ENCODE results near the gene VEGFC. TPM values are rescaled to one million over a fixed set of nuclear protein-coding genes. Genes with fewer than 3 reads are reported as not detected.

The VEGFC gene
- total and polyA plus RNA-seq, 10 of the 15 experiments (the other 5 are each of a cell fraction or from before 2014, with no cell fraction given): 0.03 to 0.04 TPM; not detected in 8

DNA sequence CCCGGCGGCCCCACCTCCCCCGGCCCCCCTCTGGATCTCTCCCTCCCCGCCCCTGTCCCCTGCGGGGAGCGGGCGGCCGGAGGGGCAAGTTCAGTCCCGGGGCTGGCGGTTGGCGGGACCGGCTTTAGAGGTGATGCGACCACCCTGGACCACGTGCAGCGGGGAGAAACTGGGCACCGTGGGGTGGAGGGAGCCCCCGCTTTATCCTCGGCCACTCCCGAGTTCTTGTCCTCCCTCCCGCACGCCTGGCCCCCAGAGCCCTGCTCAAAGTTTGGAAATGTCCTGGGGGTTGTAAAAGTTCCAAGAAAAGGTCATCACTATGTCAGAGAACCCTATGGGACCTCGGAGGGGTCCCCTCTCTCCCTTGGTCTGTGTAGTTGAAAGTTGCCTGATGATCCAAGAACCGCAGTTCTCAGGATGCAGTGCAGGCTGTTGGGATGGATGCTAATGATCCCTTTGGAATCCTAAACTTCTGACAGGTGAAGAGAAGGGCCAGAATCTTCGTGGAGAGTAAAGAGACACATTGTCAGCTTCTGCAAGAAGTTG lies 411 bp upstream of the VEGFC start:
- ChIA-PET POLR2A (no interaction called here), CTCF (no interaction called here), RAD21 (ENCODE audit: unreplicated experiment) (no interaction called here), SMC1A (ENCODE audit: uncharacterized antibody, unreplicated experiment) (no interaction called here)
- H2AFZ ChIP-seq (ENCODE audit: control insufficient read depth, low read depth, low read length): no peak overlapping the region
- no peak for DNase-seq (ENCODE audit: low read depth, low spot score)
- H3K9me3 ChIP-seq (replicated peaks; ENCODE audit: control insufficient read depth, insufficient read depth, low read length): no peaks in the 10 kb centered on the region
- peaks cover 3 to 13% of the 10 kb centered on the region in 2 experiments; a peak in 3 of 4 replicates for H3K27me3 ChIP-seq (replicated peaks in 1 of 2; ENCODE audit: control insufficient read depth in 2 of 2, insufficient read depth in 2 of 2, low read length in 1 of 2)
- TF ChIP-seq SUZ12 (IDR thresholded peaks at IDR 0.05; ENCODE audit: unreplicated experiment): peak; percentile 59
- no peak for TF ChIP-seq KAT2A (conservative IDR thresholded peaks at IDR 0.05; ENCODE audit: control insufficient read depth, low read depth, low read length)
- no peak for TF ChIP-seq WRNIP1 (IDR thresholded peaks at IDR 0.05; ENCODE audit: borderline replicate concordance, low read depth, low read length)
- H3K4me1 ChIP-seq (ENCODE audit: control insufficient read depth, insufficient read depth, low read length): no peaks in the 10 kb centered on the region
- H3K4me3 ChIP-seq: no peak overlapping the region
- H4K20me1 ChIP-seq (ENCODE audit: control insufficient read depth, insufficient read depth): no peaks in the 10 kb centered on the region
- in situ Hi-C loops (cut with MboI): no loop called here
- no peak for ATAC-seq
- no peak overlapping the region for H3K4me2 ChIP-seq (ENCODE audit: control insufficient read depth, insufficient read depth)
- H3K27ac ChIP-seq (ENCODE audit: control insufficient read depth, insufficient read depth): no peak overlapping the region
- intact Hi-C loops (cut with micrococcal nuclease; ENCODE audit: unreplicated experiment): loop anchor here (10.0 kb wide), 1 partner anchor 542 kb away; no protein-coding TSS in a partner anchor
- H3K36me3 ChIP-seq (ENCODE audit: control insufficient read depth in 2 of 2, insufficient read depth in 2 of 2, low read length in 1 of 2): no peaks in the 10 kb centered on the region
- no peaks in the 10 kb centered on the region for H3K79me2 ChIP-seq (ENCODE audit: control insufficient read depth, insufficient read depth, low read length)
- no peak overlapping the region for H3K9ac ChIP-seq (ENCODE audit: control insufficient read depth, insufficient read depth, low read length)
- BruUV-seq (replicated peaks): no TSS peak
- WGBS (ENCODE audit: insufficient coverage, insufficient replicate concordance, low lambda C conversion rate, missing lambda C conversion rate): 45% methylated on average over 15 of the region's 24 CpGs
- FAIRE-seq: no peak

DNA sequence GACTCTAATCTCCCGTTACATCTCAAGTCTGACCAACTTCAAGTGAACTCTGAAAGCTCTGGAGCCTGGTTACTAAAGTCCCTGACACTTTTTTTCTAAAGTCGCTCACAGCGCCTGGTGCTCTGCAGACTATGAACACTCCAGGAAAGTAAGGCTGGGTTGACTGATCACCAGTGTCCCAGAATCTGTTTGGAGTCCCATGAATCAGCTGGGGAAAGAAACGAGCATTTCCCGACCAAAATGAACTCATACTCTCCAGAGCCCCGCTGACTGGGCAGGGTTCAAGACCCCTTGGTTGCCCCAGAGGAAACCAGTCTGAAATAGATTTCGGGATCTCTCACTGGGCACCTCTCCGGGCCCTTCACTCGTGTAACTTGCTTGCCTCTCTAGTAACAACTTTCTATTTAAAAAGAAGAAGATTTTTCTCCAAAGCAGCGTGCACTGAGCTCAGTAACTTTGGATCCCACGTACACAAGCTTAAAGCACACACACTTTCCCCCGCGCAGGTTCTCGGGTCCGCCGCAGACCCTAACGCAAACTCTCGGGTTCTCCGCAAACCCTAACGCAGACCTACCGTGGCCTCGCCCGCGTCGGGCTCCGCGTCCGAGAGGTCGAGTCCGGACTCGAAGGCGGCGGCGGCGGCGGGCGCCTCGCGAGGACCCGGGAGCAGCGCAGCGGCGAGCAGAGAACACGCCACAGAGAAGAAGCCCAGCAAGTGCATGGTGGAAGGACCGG lies 964 bp downstream of the VEGFC start:
- H3K4me2 ChIP-seq (ENCODE audit: control insufficient read depth, insufficient read depth): no peak overlapping the region
- CTCF ChIA-PET: interaction anchor here (0.8 kb wide), 1 partner anchor 413 kb away, joined by 3 read pairs; no protein-coding TSS in a partner anchor
- no peaks in the 10 kb centered on the region for H4K20me1 ChIP-seq (ENCODE audit: control insufficient read depth, insufficient read depth)
- intact Hi-C loops (cut with micrococcal nuclease; ENCODE audit: unreplicated experiment) (loop anchor here (10.0 kb wide), 1 partner anchor 543 kb away; no protein-coding TSS in a partner anchor), in situ Hi-C loops (cut with MboI) (no loop called here)
- DNase-seq (ENCODE audit: low read depth, low spot score) (no peak), FAIRE-seq (no peak), ATAC-seq (no peak)
- H3K27me3 ChIP-seq (replicated peaks in 1 of 2; ENCODE audit: control insufficient read depth in 2 of 2, insufficient read depth in 2 of 2, low read length in 1 of 2): peaks cover 3 to 13% of the 10 kb centered on the region in 2 experiments; a peak in 3 of 4 replicates
- POLR2A ChIA-PET: no interaction called here
- H3K79me2 ChIP-seq (ENCODE audit: control insufficient read depth, insufficient read depth, low read length): no peaks in the 10 kb centered on the region
- BruUV-seq (replicated peaks): no TSS peak
- SMC1A ChIA-PET (ENCODE audit: uncharacterized antibody, unreplicated experiment): interaction anchor here (0.7 kb wide), 1 partner anchor 255 kb away, joined by 3 read pairs; no protein-coding TSS in a partner anchor
- no peaks in the 10 kb centered on the region for H3K36me3 ChIP-seq (ENCODE audit: control insufficient read depth in 2 of 2, insufficient read depth in 2 of 2, low read length in 1 of 2)
- no peaks in the 10 kb centered on the region for H3K4me1 ChIP-seq (ENCODE audit: control insufficient read depth, insufficient read depth, low read length)
- no peak overlapping the region for H3K9ac ChIP-seq (ENCODE audit: control insufficient read depth, insufficient read depth, low read length)
- H3K9me3 ChIP-seq (replicated peaks; ENCODE audit: control insufficient read depth, insufficient read depth, low read length): no peaks in the 10 kb centered on the region
- H3K27ac ChIP-seq (ENCODE audit: control insufficient read depth, insufficient read depth): no peak overlapping the region
- no peak overlapping the region for H2AFZ ChIP-seq (ENCODE audit: control insufficient read depth, low read depth, low read length)
- no peak overlapping the region for H3K4me3 ChIP-seq
- RAD21 ChIA-PET (ENCODE audit: unreplicated experiment): interaction anchor here (1.2 kb wide), 1 partner anchor 255 kb away, joined by 5 read pairs; no protein-coding TSS in a partner anchor
- WGBS (ENCODE audit: insufficient coverage, insufficient replicate concordance, low lambda C conversion rate, missing lambda C conversion rate): 24% methylated on average over 41 of the region's 45 CpGs
- no peak for TF ChIP-seq STAT1 (conservative IDR thresholded peaks at IDR 0.05)
- no peak for TF ChIP-seq EP300 (IDR thresholded peaks at IDR 0.05; ENCODE audit: borderline replicate concordance in 1 of 2, control insufficient read depth in 1 of 2, low read depth in 2 of 2, low read length in 2 of 2)
- TF ChIP-seq ZNF622 (IDR thresholded peaks at IDR 0.05): no peak
- no peak for TF ChIP-seq SREBF1 (IDR thresholded peaks at IDR 0.05; ENCODE audit: low read length)
- TF ChIP-seq SMC3 (IDR thresholded peaks at IDR 0.05; ENCODE audit: borderline replicate concordance, low read length): no peak
- TF ChIP-seq ZNF24 (IDR thresholded peaks at IDR 0.05): no peak
- TF ChIP-seq SUPT20H (IDR thresholded peaks at IDR 0.05; ENCODE audit: borderline replicate concordance, control insufficient read depth, low read depth, low read length): no peak
- TF ChIP-seq, protein P1, sequence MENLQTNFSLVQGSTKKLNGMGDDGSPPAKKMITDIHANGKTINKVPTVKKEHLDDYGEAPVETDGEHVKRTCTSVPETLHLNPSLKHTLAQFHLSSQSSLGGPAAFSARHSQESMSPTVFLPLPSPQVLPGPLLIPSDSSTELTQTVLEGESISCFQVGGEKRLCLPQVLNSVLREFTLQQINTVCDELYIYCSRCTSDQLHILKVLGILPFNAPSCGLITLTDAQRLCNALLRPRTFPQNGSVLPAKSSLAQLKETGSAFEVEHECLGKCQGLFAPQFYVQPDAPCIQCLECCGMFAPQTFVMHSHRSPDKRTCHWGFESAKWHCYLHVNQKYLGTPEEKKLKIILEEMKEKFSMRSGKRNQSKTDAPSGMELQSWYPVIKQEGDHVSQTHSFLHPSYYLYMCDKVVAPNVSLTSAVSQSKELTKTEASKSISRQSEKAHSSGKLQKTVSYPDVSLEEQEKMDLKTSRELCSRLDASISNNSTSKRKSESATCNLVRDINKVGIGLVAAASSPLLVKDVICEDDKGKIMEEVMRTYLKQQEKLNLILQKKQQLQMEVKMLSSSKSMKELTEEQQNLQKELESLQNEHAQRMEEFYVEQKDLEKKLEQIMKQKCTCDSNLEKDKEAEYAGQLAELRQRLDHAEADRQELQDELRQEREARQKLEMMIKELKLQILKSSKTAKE (IDR thresholded peaks at IDR 0.05; ENCODE audit: low read depth, poor library complexity, severe bottlenecking): no peak
